OCI-LY1 (cell line): ENCODE measurements around the gene SOX18.

Experiments
- H2AFZ ChIP-seq: fragments of 200-600 bp; sonication (generic), shearing (Covaris generic); 2 replicates; pipeline ENCODE4 v1.6.0; 2014; ENCODE audit warnings: antibody characterized with exemption, mild to moderate bottlenecking, low read length
- H3F3A ChIP-seq: fragments of 200-600 bp; sonication (generic), shearing (Covaris generic); 2 replicates; pipeline ENCODE4 v1.6.0; 2014; ENCODE audit warnings: mild to moderate bottlenecking, antibody characterized with exemption, low read length, moderate library complexity; ENCODE audit not compliant: insufficient read depth
- H3K27ac ChIP-seq: fragments of 200-600 bp; sonication (generic); 2 replicates; pipeline ENCODE4 v1.5.1; 2014; ENCODE audit warnings: low read length, mixed run types, mild to moderate bottlenecking, low read depth; ENCODE audit not compliant: poor library complexity, severe bottlenecking
- H3K27me3 ChIP-seq: fragments of 200-600 bp; sonication (generic); 2 replicates; pipeline ENCODE4 v1.6.0; 2014; ENCODE audit warnings: antibody characterized with exemption, mild to moderate bottlenecking, low read length, moderate library complexity; ENCODE audit not compliant: insufficient read depth
- H3K36me3 ChIP-seq: fragments of 200-600 bp; sonication (generic); 2 replicates; pipeline ENCODE4 v1.6.1; 2014; ENCODE audit warnings: mild to moderate bottlenecking, antibody characterized with exemption, low read length, moderate library complexity, mixed read lengths; ENCODE audit not compliant: insufficient read depth
- H3K4me1 ChIP-seq: fragments of 200-600 bp; sonication (generic); 2 replicates; pipeline ENCODE4 v1.5.1; 2014; ENCODE audit warnings: mild to moderate bottlenecking, low read length, moderate library complexity; ENCODE audit not compliant: insufficient read depth, severe bottlenecking
- H3K4me2 ChIP-seq: fragments of 200-600 bp; sonication (generic), shearing (Covaris generic); 2 replicates; pipeline ENCODE4 v1.6.1; 2014; ENCODE audit warnings: low read length
- H3K4me3 ChIP-seq: fragments of 200-600 bp; sonication (generic); 2 replicates; pipeline ENCODE4 v1.5.1; 2014; ENCODE audit warnings: low read length, low read depth, mild to moderate bottlenecking, mixed read lengths; ENCODE audit not compliant: poor library complexity, severe bottlenecking
- H3K79me2 ChIP-seq: fragments of 200-600 bp; shearing (Covaris generic); 2 replicates; pipeline ENCODE4 v1.6.1; 2016; ENCODE audit warnings: mixed run types, low read length, mixed read lengths; ENCODE audit not compliant: insufficient read depth
- H3K9ac ChIP-seq: fragments of 200-600 bp; sonication (generic), shearing (Covaris generic); 2 replicates; pipeline ENCODE4 v1.6.1; 2014; ENCODE audit warnings: mild to moderate bottlenecking, low read length, mixed read lengths
- H3K9me2 ChIP-seq: fragments of 200-600 bp; sonication (generic), shearing (Covaris generic); 2 replicates; pipeline ENCODE4 v1.6.1; 2014; ENCODE audit warnings: low read depth, mild to moderate bottlenecking, low read length, mixed read lengths
- H3K9me3 ChIP-seq: fragments of 200-600 bp; shearing (Covaris generic); 2 replicates; pipeline ENCODE4 v1.6.1; 2014; ENCODE audit warnings: low read length, mixed read lengths
- H4K20me1 ChIP-seq: fragments of 200-600 bp; sonication (generic), shearing (Covaris generic); 2 replicates; pipeline ENCODE4 v1.6.0; 2016; ENCODE audit warnings: mild to moderate bottlenecking, low read length; ENCODE audit not compliant: insufficient read depth
- CTCF ChIP-seq: fragments of 200-600 bp; sonication (generic), shearing (Covaris generic); IDR thresholded peaks from 2 replicates; pipeline ENCODE4 v1.5.1; 2017; ENCODE audit warnings: mild to moderate bottlenecking, antibody characterized with exemption, low read length, moderate library complexity, mixed read lengths
- EZH2 ChIP-seq: fragments of 200-600 bp; sonication (generic), shearing (Covaris generic); IDR thresholded peaks from 2 replicates; pipeline ENCODE4 v1.8.0; 2017; ENCODE audit warnings: borderline replicate concordance, mixed run types, mild to moderate bottlenecking, antibody characterized with exemption, low read length, moderate library complexity, mixed read lengths

SOX18 gene

GRCh38 chr20:64055396-64055892, 6.0 kb upstream of the SOX18 start:
- Histone ChIP-seq H3K9me3 (no peaks in the 10 kb centered on the region), H3F3A (no peaks in the 10 kb centered on the region), H3K27me3 (peaks cover 21% of the 10 kb centered on the region), H3K4me3 (no peak overlapping the region), H4K20me1 (no peaks in the 10 kb centered on the region), H3K4me2 (no peak overlapping the region), H3K9me2 (no peaks in the 10 kb centered on the region), H3K4me1 (peaks cover 15% of the 10 kb centered on the region), H3K27ac (no peak overlapping the region), H3K9ac (no peak overlapping the region), H2AFZ (no peak overlapping the region), H3K36me3 (no peaks in the 10 kb centered on the region), H3K79me2 (no peaks in the 10 kb centered on the region)
- TF ChIP-seq CTCF (no peak), EZH2 (no peak)

- Histone ChIP-seq H3K9me3 (no peaks in the 10 kb centered on the region), H3K27me3 (peaks cover 21% of the 10 kb centered on the region), H3K27ac (no peak overlapping the region), H3K9ac (no peak overlapping the region), H3K36me3 (no peaks in the 10 kb centered on the region), H3K9me2 (no peaks in the 10 kb centered on the region), H2AFZ (no peak overlapping the region), H4K20me1 (no peaks in the 10 kb centered on the region), H3K4me2 (no peak overlapping the region), H3K4me1 (peaks cover 15% of the 10 kb centered on the region), H3F3A (no peaks in the 10 kb centered on the region), H3K79me2 (no peaks in the 10 kb centered on the region), H3K4me3 (no peak overlapping the region)
- TF ChIP-seq EZH2 (no peak), CTCF (peak; percentile 30; the same call in 1 of the 2 replicates)
Measured at GRCh38 chr20:64053841-64054661, 4.6 kb upstream of the SOX18 start.

- Histone ChIP-seq H3K4me2 (no peak overlapping the region), H3K27ac (no peak overlapping the region), H3K9me2 (no peaks in the 10 kb centered on the region), H4K20me1 (no peaks in the 10 kb centered on the region), H3K4me1 (peaks cover 11% of the 10 kb centered on the region), H3K4me3 (no peak overlapping the region), H3K36me3 (no peaks in the 10 kb centered on the region), H3K27me3 (peaks cover 21% of the 10 kb centered on the region), H2AFZ (no peak overlapping the region), H3K79me2 (no peaks in the 10 kb centered on the region), H3K9ac (no peak overlapping the region), H3F3A (no peaks in the 10 kb centered on the region), H3K9me3 (no peaks in the 10 kb centered on the region)
- TF ChIP-seq EZH2 (no peak), CTCF (no peak)
Measured at GRCh38 chr20:64052987-64053840, 3.8 kb upstream of the SOX18 start.
